GM12892 (cell line): ENCODE data around the gene OVCH2.

ENCODE experiments used
- POLR2A ChIP-seq: IDR thresholded peaks from 2 replicates; pipeline ENCODE4 v1.6.1; 2011; ENCODE audit warnings: low read depth, low read length, control low read depth
- TAF1 ChIP-seq: IDR thresholded peaks from 2 replicates; pipeline ENCODE4 v1.6.1; 2011; ENCODE audit warnings: low read depth, mild to moderate bottlenecking, control low read depth, low read length, borderline replicate concordance

GRCh38 chr11:7673724-7674434 is 32.4 kb downstream of the OVCH2 start:
- no peak for TF ChIP-seq TAF1
- no peak for TF ChIP-seq POLR2A
